K562 (cell line): ENCODE measurements around the gene TUBGCP6. TPM values are rescaled to one million over a fixed set of nuclear protein-coding genes. Genes with fewer than 3 reads are reported as not detected.
A peak's percentile ranks its signal among the peaks of the same experiment; 100 is the strongest.

ENCODE experiments used
- ATF1 ChIP-seq, 2 experiments: fragments of 450-650 bp in 1 of 2; IDR thresholded peaks; 2 replicates each; pipeline ENCODE4 v1.6.1; 2016; ENCODE audit warnings: missing compliant biosample characterization in 1 of 2, missing genetic modification characterization in 1 of 2
- DNMT1 ChIP-seq: fragments of 450-650 bp; IDR thresholded peaks from 2 replicates; pipeline ENCODE4 v1.6.1; 2016; ENCODE audit warnings: antibody characterized with exemption, mild to moderate bottlenecking
- E4F1 ChIP-seq: fragments of 250-450 bp; sonication (Bioruptor Pico); IDR thresholded peaks from 2 replicates; pipeline ENCODE4 v1.5.0; 2021; ENCODE audit warnings: mild to moderate bottlenecking, borderline replicate concordance
- HDAC3 ChIP-seq: fragments of 450-650 bp; IDR thresholded peaks from 2 replicates; pipeline ENCODE4 v1.6.1; 2018; ENCODE audit warnings: borderline replicate concordance, mild to moderate bottlenecking, moderate library complexity; ENCODE audit not compliant: partially characterized antibody
- HMG20A ChIP-seq: fragments of 450-650 bp; formaldehyde crosslinking; conservative IDR thresholded peaks from 2 replicates; pipeline ENCODE4 v1.4.0; 2020; ENCODE audit warnings: mild to moderate bottlenecking, mixed read lengths
- HMG20B ChIP-seq: fragments of 250-450 bp; sonication (Bioruptor Pico); IDR thresholded peaks from 2 replicates; pipeline ENCODE4 v1.5.0; 2021; ENCODE audit warnings: mild to moderate bottlenecking
- MCM7 ChIP-seq, 2 experiments: fragments of 450-650 bp; IDR thresholded peaks; 2 replicates each; pipeline ENCODE4 v1.6.1; 2016 to 2018
- PML ChIP-seq: IDR thresholded peaks from 2 replicates; pipeline ENCODE4 v1.6.1; 2012; ENCODE audit warnings: low read length, inconsistent platforms
- RAD21 ChIP-seq, 2 experiments: fragments of 250-450 bp in 1 of 2; fragments of 450-650 bp in 1 of 2; sonication (Bioruptor Pico) in 1 of 2; formaldehyde crosslinking in 1 of 2; IDR thresholded peaks in 1 of 2; conservative IDR thresholded peaks in 1 of 2; 2 replicates each; pipeline versions ENCODE4 v1.4.0 to v1.8.0; 2020 to 2022; ENCODE audit warnings: mild to moderate bottlenecking in 2 of 2, moderate library complexity in 1 of 2
- RBM22 ChIP-seq: fragments of 200-400 bp; formaldehyde crosslinking; IDR thresholded peaks from 2 replicates; pipeline ENCODE4 v1.6.1; 2018; ENCODE audit warnings: low read length, low read depth; ENCODE audit not compliant: poor library complexity, severe bottlenecking
- SRSF9 ChIP-seq: fragments of 200-400 bp; formaldehyde crosslinking; IDR thresholded peaks from 2 replicates; pipeline ENCODE4 v1.6.1; 2017; ENCODE audit warnings: low read depth, low read length, borderline replicate concordance
- TAF15 ChIP-seq: fragments of 200-400 bp; formaldehyde crosslinking; IDR thresholded peaks from 2 replicates; pipeline ENCODE4 v1.6.1; 2017; ENCODE audit warnings: mild to moderate bottlenecking, low read depth, low read length, moderate library complexity
- TEAD1 ChIP-seq, 2 experiments: fragments of 450-650 bp in 1 of 2; sonication (generic) in 1 of 2; formaldehyde crosslinking; IDR thresholded peaks; 2 replicates each; pipeline versions ENCODE4 v1.4.0 to v1.8.0; 2020 to 2022; ENCODE audit warnings: mild to moderate bottlenecking in 2 of 2, missing genetic modification reagents in 1 of 2
- ZC3H11A ChIP-seq: IDR thresholded peaks from 2 replicates; pipeline ENCODE4 v1.6.1; 2012; ENCODE audit warnings: low read depth, low read length, improper control_type of control experiment
- ZFX ChIP-seq: sonication (generic); formaldehyde crosslinking; IDR thresholded peaks from 2 replicates; pipeline ENCODE4 v1.8.0; 2022; ENCODE audit warnings: mild to moderate bottlenecking, missing genetic modification reagents, moderate library complexity
- ZMIZ1 ChIP-seq, 2 experiments: fragments of 150-350 bp in 1 of 2; IDR thresholded peaks; 2 replicates each; pipeline ENCODE4 v1.6.1; 2012 to 2016; ENCODE audit warnings: low read depth in 2 of 2, low read length in 2 of 2, mild to moderate bottlenecking in 1 of 2, moderate library complexity in 1 of 2
- ZNF184 ChIP-seq: sonication (generic); formaldehyde crosslinking; IDR thresholded peaks from 2 replicates; pipeline ENCODE4 v1.5.0; 2020; ENCODE audit warnings: missing genetic modification reagents
- ZNF398 ChIP-seq: fragments of 250-450 bp; sonication (Bioruptor Pico); IDR thresholded peaks from 2 replicates; pipeline ENCODE4 v1.8.0; 2021; ENCODE audit warnings: moderate library complexity, mild to moderate bottlenecking, inconsistent platforms
- ZNF408 ChIP-seq: fragments of 250-450 bp; sonication (Bioruptor Pico); IDR thresholded peaks from 2 replicates; pipeline ENCODE4 v1.4.0; 2020; ENCODE audit warnings: low read depth, mild to moderate bottlenecking, moderate library complexity
- ZNF830 ChIP-seq: fragments of 250-450 bp; sonication (Bioruptor Pico); IDR thresholded peaks from 2 replicates; pipeline ENCODE4 v1.5.0; 2021; ENCODE audit warnings: mild to moderate bottlenecking
- polyA plus RNA-seq, 8 experiments: library from polyadenylated mRNA; depleted of rRNA in 4 of 8; stranded (reverse) in 5 of 8; unstranded in 3 of 8; fragments of >200 nt; fragmentation: Nextera tagmentation in 2 of 8; fragmentation: Illumina TruSeq in 1 of 8; extraction: Ambion mirVana in 2 of 8; extraction: Trizol in 1 of 8; gene quantifications; 2 replicates each; pipeline versions ENCODE4 v1.2.1 to v1.2.3, GENCODE V29; 2011 to 2014; ENCODE audit warnings: inconsistent platforms in 1 of 8, missing spikeins in 1 of 8
- total RNA-seq, 7 experiments: library from RNA; depleted of rRNA in 6 of 7; stranded (reverse); fragments of >200 nt in 6 of 7; fragmentation: Illumina TruSeq in 2 of 7; extraction: Trizol in 2 of 7; gene quantifications; 2 replicates each; pipeline versions ENCODE4 v1.2.1 to v1.2.3, GENCODE V29; 2011 to 2021; ENCODE audit warnings: low replicate concordance in 1 of 7

Gene TUBGCP6
- total and polyA plus RNA-seq, 9 of the 15 experiments (the other 6 are each of a cell fraction or from before 2014, with no cell fraction given) = 0.76 to 33.0 (median 10.1) TPM

- no peak for TF ChIP-seq TAF15
- TF ChIP-seq ZFX (CRISPR knock-in tag) = peak; percentile 93
- TF ChIP-seq TEAD1 (CRISPR knock-in tag; IDR thresholded peaks at IDR 0.05) = no peak; a peak in 1 of 4 replicates
- peak; percentile 38 for TF ChIP-seq RBM22
- no peak for TF ChIP-seq HMG20B
- TF ChIP-seq ZMIZ1 (IDR thresholded peaks at IDR 0.05; ENCODE audit: low read depth in 2 of 2, low read length in 2 of 2) = no peak
- TF ChIP-seq ZNF408 (CRISPR knock-in tag) = no peak
- no peak for TF ChIP-seq HMG20A (CRISPR knock-in tag)
- TF ChIP-seq ATF1 (CRISPR knock-in tag; IDR thresholded peaks at IDR 0.05) = peak; percentile 96
- peak; percentile 99 for TF ChIP-seq ATF1 (tag; IDR thresholded peaks at IDR 0.05)
- TF ChIP-seq E4F1 (CRISPR knock-in tag) = no peak
- TF ChIP-seq PML = 0 out of 2 replicates have a peak, but pooled peaks have one; percentile 29
- TF ChIP-seq HDAC3 = no peak
- no peak for TF ChIP-seq RAD21 (CRISPR knock-in tag; conservative IDR thresholded peaks at IDR 0.05 in 1 of 2, IDR thresholded peaks at IDR 0.05 in 1 of 2)
- TF ChIP-seq ZNF184 = no peak
- TF ChIP-seq MCM7 (IDR thresholded peaks at IDR 0.05) = no peak
- no peak for TF ChIP-seq DNMT1
- no peak for TF ChIP-seq SRSF9
- no peak for TF ChIP-seq ZNF830 (CRISPR knock-in tag)
- TF ChIP-seq ZNF398 (CRISPR knock-in tag) = no peak
- no peak for TF ChIP-seq ZC3H11A
Observed at GRCh38 chr22:50244420-50245213, at the start of gene TUBGCP6 (continued).
